Mammary epithelial cell (primary cell): ENCODE results near the gene OMP.

ENCODE experiments used
- EZH2 ChIP-seq: IDR thresholded peaks from 2 replicates; pipeline ENCODE4 v1.6.1; 2012; ENCODE audit warnings: low read length, inconsistent platforms, borderline replicate concordance
- TF ChIP-seq, protein P1 (sequence below), 2 donors: IDR thresholded peaks in 1 of 2; conservative IDR thresholded peaks in 1 of 2; 2 replicates each; pipeline ENCODE4 v1.5.1; 2011 to 2012; ENCODE audit warnings: inconsistent platforms in 2 of 2, low read length in 2 of 2, mild to moderate bottlenecking in 2 of 2, control low read depth in 1 of 2, low read depth in 1 of 2; ENCODE audit not compliant: insufficient read depth in 1 of 2; ENCODE audit errors: extremely low read depth in 1 of 2

DNA sequence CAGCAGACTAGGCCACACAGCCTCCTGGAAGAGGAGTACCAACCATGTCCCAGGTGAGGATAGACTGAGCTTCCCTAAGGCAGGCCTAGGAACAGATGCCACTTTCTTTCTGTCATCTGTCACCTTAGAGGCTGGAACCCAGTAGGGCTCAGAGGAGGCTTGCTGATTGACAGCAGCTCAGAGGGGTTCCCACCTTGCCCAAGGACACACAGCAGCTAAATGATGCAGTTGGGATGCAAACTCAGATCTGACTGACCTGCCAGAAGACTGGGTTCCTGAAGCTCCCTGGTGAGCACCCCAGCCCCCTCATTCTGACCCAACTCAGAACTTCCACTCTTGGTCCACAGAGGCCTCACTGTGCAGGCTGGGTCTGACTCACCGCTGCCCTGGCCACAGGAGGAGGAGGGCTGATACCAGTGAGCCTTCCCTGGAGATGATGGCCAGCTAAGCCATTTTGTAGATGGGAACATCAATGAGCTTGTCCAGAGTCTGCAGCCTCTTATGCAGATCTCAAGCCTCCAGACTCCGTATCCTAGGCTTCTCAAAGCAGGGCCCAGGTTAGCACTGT, 21.9 kb upstream of the OMP start:
- TF ChIP-seq, protein P1, sequence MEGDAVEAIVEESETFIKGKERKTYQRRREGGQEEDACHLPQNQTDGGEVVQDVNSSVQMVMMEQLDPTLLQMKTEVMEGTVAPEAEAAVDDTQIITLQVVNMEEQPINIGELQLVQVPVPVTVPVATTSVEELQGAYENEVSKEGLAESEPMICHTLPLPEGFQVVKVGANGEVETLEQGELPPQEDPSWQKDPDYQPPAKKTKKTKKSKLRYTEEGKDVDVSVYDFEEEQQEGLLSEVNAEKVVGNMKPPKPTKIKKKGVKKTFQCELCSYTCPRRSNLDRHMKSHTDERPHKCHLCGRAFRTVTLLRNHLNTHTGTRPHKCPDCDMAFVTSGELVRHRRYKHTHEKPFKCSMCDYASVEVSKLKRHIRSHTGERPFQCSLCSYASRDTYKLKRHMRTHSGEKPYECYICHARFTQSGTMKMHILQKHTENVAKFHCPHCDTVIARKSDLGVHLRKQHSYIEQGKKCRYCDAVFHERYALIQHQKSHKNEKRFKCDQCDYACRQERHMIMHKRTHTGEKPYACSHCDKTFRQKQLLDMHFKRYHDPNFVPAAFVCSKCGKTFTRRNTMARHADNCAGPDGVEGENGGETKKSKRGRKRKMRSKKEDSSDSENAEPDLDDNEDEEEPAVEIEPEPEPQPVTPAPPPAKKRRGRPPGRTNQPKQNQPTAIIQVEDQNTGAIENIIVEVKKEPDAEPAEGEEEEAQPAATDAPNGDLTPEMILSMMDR (conservative IDR thresholded peaks at IDR 0.05 in 1 of 2, IDR thresholded peaks at IDR 0.05 in 1 of 2; ENCODE audit: extremely low read depth in 1 of 2, insufficient read depth in 1 of 2, low read depth in 1 of 2, low read length in 2 of 2) = no peak
- no peak for TF ChIP-seq EZH2
